Stimulated activated CD8-positive, alpha-beta memory T cell treated with anti-CD3 and anti-CD28 coated beads, Interleukin-7, amount 100 ng/mL, for 4 hours (primary cell): ENCODE results near the gene GPX3.

Source experiments
- DNase-seq, 2 donors: peaks; one replicate each; pipeline ENCODE4 v3.0.0-alpha.2; 2020; ENCODE audit warnings: low read depth in 2 of 2

The GPX3 gene

DNA sequence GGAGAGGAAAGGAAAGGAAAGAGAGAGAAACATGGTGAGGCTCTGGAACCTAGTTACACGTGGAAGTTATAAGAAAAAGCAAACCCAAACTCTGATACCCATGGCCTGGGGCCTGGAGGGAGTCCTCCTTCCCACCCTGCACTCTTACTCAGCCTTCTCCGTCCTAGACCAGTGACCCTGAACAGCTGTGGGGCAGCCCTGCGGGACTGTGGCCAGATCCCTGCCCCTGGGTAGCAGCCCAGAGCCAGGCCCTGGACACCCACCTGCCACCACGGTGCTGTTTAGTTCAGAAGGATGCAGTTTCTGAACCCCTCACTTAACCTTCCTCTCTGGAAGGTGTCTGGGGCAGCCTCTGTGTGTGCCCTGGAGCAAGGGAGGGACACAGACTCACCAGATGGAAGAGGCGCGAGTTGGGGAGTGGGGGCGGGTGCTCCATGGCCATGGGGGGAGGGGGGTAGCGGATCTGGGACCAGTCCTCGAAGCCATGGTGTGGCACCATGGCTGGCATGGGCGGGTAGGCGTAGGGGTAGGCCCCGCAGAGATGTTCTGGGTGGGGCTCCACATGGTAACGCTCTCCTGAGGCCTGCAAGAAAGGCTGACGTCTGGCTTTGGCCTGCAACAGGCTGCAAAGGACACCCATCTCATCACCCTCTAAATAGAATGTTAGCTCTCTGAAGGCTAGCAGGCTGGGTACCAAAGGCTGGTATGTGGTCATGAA, 13.0 kb downstream of the GPX3 start:
- no peak for DNase-seq

DNA sequence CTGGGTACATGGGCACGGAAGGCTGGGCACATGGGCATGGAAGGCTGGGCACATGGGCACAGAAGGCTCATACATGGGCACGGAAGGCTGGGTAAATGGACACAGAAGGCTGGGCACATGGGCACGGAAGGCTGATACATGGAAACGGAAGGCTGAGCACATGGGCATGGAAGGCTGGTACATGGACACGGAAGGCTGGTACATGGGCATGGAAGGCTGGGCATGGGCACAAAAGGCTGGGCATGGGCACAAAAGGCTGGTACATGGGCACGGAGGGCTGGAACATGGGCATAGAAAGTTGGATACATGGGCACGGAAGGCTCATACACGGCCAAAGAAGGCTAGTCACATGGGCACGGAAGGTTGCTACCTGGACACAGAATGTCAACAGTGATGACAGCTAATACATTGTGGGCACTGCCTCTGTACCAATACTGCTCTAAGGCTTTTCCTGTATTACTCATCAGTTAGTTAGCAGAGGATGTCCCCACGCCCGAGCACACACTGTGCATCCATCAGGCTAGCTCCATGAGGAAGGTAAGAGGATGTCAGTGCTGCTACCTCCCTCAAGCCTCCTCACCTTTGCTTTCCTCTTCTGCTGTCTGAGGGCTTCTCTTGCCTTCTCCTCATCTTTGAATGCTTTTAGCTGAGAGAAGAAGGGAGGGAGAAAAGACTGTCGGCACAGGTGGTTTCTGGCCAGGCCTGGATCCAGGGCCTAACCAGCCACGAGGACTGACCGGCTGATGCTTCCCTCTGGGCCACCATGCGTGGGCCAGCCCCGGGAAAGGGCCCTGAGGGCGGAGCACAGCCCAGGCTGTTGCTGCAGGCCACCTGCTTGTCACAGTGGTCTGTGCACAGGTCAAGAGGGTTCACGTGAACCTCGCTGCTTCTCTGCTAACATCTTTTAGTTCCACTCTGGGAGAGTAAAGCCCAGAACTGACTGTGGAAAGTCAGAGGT, 14.3 kb downstream of the GPX3 start:
- DNase-seq: no peak

DNA sequence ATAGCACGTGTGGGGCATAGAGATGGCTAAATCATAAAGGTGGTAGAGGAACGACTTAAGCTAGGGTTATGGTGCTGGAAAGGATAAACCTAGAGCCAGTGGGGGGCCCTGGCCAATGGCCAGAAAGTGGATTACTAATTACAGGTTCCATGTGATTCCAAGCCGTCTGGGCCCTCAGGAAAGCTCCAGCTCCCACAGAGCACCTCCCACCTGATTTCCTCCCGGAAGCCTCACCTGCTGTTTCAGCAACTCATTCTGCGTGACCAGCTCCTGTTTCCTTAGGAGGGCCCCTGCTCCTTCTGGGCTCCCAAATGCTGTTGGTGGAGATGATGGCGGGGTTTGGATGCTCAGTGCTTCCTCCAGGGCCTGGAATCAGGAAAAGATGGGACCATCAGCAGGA, 16.2 kb downstream of the GPX3 start:
- DNase-seq: no peak

DNA sequence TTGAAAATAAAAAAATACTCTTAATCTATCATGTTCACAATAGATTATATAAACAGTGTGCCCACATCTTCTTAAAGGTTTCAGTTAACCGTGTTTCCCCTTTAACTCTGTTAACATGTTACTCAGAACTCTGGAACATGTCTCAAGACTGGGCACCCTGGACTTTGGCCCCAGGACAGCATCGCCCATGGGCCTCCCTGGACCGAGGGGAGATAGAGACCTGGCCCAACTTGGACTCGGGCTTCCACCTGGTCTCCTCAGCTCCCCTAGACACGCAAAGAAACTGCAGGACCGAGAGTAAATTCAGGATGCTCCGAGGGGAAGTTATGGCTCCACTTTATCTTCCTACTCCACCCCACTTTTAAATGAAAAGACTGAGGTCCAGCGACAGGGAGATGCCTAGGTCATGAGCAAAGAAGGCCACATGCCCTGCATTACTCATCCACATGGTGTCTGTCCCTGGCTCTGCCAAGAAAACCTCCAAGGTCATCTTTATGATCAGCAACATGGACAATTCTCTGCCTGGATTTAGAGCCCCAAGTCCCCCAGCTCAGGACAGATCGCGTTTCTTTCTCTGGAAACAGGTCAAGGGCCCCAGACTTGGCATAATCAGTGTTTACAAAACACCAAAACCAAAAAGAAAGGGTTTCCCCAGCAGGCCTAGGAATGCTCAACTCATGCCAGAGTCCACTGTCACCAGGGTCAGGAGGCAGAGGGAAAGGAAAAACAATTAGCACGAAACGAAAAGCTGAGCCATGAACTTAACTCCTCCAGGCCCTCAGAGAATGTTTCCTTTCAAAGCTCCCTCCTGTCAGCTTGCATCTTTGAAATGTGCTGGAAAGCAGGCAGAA, 17.4 kb downstream of the GPX3 start:
- no peak for DNase-seq

DNA sequence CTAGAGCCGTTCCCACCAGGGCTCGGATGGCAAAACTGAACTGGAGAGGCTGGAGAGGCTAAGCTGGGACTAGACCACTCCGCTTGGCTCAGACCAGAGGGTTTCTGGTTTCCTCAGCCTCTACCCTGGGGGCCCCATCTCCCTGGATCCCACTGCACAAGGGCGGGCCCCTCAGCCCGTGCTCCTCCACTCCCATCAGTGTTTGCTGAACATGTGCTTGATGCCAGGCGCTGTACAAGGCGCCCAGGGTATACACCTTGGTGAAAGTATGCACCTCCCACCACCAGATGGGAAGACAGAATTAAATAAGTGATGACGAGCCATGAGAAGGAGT, 18.0 kb downstream of the GPX3 start:
- DNase-seq: no peak

DNA sequence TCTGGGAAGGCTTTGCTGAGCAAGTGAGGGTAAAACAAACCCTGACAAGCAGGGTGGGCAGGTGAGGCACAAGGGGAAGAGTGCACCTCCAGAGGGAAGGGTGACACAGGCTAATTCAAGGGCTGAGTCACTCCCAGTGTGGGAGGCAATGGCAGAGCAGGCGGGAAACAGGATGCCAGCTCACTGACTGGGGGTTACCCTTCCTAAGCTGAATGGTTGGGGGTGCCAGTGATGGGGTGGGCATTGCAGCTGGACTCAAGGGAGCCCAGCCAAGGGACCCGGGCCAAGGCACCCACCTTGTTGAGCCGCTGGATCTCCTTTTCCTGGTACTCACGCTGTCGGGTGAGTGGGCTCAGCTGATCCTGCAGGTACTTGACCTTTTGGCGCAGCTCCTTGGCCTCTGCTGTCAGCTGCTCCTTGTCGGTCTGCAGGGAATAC, 18.4 kb downstream of the GPX3 start:
- DNase-seq: no peak

DNA sequence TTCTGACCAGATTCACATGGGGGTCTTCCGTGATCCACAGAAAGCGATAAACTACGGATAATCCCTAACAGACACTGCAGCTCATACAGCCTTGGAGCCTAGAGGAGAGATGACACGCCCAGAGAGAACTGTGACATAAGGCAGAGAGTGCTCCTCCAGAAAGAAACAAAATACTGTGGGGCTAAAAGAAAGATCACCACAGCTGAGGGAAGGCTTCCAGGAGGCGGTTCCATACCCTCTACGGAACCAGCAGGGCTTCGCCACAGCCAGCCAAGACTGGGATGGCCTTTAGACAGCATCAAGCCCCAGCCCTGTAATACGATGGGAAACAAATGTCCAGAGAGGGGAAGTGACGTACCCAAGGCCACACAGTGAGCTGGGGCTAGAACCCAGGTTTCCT, 19.3 kb downstream of the GPX3 start:
- DNase-seq: no peak

DNA sequence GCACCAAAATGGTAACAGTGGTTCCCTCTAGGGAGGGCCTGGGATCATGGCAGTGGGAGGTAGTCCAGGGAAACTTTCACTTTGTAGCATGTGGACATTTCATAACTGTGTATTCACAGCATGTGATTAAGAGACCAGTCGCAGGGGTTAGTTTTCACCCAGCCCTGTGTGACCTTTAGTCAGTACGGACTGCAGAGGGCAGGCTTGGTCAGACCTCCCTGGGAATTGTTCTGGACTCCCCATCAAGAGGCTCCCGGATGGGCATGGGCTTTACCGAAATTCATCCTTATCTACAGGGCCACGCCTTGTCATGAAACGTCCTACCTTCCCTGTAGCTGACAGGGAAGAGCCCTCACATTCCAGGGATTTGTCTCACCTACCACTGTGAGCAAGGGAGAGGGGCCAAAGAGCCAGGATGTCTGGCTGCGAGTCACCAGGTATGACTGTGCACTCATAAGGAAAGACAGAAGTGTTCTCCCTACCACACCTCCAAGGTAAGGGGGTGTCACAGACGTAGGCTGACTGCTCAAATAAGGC, 19.9 kb downstream of the GPX3 start:
- no peak for DNase-seq

DNA sequence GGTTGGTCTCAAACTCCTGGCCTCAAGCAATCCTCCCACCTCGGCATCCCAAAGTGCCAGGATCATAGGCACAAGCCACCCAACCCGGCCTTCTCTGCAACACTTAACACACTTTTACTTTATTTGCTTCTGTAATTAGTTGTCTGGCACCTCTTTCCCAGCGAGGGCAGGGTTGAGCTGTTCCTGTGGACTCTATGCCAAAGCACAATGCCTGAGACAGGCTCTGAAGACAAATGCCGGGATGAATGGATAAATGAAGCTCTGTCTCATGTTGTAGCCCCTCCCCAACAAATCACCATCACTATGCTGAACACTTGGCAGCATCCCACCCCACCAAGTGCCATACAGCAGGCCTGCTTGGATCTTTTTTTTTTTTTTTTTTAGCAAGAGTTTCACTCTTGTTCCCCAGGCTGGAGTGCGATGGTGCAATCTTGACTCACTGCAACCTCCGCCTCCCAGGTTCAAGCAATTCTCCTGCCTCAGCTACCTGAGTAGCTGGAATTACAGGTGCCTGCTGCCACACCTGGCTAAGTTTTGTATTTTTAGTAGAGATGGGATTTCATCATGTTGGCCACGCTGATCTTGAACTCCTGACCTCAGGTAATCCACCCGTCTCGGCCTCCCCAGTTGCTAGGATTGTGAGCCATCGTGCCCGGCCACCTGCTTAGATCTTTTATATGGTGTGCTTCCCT, 21.3 kb downstream of the GPX3 start:
- DNase-seq: no peak

DNA sequence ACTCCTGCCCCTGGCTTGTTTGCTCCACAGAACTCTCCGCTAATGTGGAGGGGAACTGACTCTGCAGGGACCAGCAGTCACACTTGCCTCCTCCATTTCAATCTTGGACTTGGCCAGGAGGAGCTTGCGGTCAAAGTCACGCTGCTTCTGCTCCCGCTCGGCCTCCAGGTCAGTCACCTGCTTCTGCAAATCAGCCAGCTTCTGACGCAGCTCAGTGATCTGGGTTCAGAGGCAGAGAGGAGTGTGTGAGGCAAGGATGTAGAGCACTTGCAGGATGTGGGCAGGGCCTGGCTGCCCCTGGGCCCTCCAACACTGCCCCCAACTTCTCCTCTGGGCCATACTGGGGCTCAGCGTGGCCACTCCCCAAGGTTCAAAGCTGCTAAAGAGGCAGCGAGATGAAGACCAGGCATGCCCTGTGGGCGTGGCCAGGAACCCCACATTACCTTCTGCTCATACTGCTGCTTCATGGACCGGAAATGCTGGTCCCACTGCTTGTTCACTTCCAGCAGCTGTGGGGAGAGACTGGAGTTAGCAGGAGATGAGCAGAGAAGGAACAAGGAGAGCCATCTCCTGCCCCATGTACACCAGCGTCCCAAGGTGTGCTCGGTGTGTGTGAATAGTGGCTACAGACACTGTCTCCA, 22.2 kb downstream of the GPX3 start:
- DNase-seq: no peak

DNA sequence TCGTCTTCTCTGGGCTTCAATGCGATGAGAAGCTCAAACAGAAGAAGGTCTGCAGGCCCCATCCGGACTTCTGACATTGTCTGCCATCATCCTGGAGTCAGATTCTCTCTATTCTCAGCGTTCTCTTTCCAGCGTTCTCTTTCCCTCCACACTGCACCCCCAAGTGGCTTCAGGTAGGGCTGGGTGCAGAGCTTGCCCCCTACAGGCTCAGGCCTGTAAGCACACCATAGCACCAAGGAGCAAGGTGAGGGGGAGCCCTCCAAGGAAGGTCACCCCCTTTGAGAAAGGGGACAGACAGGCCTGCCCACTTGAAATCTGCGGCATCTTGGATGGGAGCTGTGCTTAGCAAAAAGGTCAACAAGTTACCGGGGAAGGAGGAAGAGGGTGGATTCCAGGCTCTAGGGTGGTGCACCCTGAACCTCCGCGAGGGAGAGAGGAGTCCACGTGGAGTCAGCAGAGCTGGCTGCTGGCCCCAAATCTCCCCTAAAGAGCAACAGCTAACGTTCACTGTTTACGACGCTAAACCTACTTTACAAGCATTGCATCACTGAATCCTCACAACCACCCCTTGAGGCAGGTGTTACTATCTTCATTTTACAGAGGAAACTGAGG, 27.5 kb downstream of the GPX3 start:
- no peak for DNase-seq

DNA sequence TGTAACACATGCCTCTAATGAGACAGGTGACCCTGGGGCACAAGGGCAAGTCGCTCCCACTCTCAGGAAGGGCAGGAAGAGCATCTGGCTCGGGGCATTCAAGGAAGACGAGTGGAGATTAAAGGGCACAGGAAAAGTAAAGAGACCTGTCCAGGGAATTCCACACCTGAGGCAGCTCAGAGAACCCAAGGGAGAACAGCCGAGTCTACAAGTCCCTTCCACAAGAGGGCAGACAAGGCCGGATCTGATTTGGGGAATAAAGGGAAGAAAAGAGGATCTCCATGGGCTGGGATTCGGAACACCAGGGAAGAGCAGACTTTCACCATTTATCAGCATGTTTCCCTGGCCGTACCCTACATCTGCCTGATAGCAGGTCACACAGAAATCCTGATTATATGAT, 28.1 kb downstream of the GPX3 start:
- DNase-seq: no peak

DNA sequence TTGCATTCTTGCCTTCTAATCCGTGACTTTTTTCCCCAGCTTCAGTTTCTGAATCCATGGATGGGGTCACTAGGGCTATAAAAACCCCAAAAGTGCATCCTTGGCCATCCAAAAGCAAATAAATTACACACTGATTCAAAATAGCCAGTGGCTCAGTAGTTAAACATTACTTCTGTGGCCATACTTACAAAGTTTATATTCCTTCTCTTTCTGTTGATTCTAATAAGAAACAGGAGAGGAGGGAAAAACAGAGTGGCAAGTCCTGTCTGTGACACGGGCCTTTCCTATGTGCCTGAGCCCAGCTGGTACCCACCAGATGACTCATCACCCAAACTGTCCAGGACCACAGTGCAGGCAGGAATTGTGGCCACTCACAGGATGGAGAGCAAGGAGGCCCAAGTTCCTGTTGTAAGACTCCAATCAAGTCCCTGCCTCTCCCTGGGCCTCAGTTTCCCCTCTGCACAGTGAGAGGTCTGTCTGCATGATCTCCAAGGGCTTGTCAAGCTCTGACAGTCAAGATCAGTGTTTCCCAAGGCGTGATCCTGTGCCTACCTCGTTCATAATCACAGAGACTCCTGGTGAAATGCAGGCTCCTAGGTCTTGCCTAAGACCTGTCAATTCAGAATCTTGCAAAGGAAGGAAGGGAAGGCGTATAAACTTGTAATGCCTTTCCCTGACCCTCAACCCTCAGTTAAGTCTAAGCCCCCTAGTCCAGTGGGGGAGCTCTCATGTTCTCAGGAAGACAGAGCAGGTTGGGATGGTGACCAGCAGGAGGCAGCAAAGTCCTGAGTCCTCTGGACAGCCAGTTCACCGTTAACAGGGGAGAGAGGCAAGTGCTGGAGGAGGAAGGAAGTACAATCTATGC, 30.9 kb downstream of the GPX3 start:
- peak; percentile 52 to 60 for DNase-seq

DNA sequence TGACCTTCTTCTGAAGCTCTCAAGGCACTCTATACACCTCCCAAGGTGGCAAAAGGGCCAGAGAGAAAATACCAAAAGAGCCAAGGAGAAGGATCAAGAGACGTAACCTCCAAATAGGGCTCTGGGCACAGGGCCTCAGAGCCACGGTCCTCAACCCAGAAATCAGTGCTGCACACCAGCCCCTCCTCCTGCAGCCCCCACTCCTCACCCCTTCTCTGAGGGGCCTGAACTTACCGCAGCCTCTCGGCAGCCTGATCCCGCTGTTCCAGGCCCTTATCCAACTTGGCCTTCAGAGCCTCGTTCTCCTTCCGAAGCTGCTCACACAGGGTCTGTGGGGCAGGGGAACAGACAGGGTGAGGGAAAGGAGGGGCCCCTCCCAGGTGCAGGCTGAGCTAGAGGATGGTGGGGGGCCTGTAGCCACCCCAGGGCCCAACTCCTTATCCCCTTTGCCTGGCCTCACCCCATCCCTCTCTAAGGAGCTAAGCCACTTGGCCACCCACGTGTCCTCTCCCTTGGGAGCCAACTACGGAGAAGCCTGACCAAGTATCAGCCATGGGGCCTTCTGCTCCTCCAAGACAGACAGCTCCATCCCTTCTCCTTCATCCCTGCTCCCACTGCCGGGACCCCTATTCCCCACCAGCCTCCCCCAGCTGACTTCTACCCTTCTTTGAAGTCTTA, 31.7 kb downstream of the GPX3 start:
- no peak for DNase-seq

DNA sequence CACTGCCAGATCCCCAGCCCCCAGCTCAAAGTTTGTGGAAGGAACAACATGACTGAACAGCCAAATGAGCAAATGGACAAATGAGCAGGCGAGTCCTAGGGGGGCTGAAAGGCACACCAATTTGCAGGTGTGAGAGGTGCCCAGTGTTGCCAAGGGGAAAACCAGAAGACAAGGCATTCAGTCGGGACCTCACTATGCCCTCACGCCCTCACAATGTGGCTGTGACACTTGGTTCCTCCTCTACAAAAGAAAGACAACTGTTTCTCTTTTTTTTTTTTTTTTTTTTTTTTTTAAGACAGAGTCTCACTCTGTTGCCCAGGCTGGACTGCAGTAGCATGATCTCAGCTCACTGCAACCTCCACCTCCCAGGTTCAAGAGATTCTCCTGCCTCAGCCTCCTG, 32.4 kb downstream of the GPX3 start:
- no peak for DNase-seq

DNA sequence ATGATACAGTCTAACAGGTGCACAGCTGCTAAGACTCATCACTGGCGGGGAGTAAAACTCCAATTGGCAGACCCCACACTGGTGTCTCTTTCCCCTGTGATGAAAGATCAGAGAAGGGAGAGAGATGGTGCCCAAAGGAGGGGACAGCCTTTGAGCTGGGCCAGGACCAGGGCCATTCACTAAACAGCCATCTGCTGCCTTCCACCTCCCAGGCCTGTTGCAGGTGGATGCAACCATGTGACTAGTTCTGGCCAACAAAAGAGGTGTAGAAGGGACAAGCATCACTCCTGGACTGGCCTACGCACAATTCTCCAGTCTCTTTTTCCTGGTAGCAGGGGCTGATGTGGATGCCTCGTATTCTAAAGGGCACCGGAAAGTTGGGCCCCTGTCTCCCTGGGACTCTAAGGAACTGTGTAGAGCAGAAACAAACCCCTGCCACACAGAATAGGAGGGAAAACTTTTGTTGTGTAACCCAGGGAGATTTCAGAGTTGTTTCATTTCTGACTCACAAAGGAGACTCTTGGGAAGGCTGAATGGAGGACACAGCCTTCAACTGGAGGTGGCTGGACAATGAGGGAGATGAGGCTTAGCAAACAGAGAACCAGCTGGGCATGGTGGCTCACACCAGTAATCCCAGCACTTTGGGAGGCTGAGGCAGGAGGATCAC, 33.5 kb downstream of the GPX3 start:
- no peak for DNase-seq

DNA sequence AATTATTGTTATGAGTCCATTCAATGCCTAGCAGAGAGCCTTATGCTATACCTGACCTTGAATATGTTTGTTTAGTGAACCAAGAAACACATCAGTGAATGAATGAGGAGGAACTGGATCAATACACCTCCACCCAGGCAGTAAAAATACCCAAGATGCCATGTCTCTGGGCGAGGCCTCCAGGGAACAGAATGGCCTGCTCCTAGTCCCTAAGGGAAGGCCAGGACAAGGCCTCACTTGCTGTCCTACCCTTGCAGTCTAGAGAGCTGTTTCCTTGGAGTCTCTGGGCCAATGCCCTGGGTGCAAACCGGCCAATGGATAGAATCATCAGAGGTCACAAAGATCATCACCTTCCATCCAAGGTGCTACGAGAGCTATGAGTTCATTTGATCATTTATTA, 34.3 kb downstream of the GPX3 start:
- no peak for DNase-seq

DNA sequence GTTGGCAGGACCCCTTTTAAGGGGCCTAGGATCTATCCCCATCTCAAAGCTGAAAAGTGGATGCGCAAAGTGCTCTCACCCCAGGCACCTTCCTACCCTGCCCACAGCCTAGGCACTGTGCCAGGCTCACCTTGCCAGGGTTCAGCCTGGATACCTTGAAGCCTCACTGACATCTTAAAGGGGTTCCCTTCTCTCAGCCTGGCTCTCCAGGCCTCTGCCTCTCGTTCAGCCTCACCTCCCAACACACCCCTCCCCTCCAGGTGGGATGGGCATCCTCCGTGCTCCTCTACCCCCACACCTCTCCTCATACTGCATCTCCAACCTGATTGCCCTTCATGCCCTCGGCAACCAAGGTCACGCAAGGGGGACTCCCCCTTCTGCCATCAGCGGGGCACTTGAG, 34.9 kb downstream of the GPX3 start:
- DNase-seq: no peak
